GM18526 (cell line): ENCODE results near the gene PKDCC.

Experiments used
- POLR2A ChIP-seq: IDR thresholded peaks from 3 replicates; pipeline ENCODE4 v1.6.1; 2011; ENCODE audit not compliant: insufficient read length; ENCODE audit errors: extremely low read depth

The PKDCC gene

GRCh38 chr2:42085706-42086487, 38.1 kb downstream of the PKDCC start:
- no peak for TF ChIP-seq POLR2A

- no peak for TF ChIP-seq POLR2A
These were observed 38.7 kb downstream of the PKDCC start for GRCh38 chr2:42086500-42086953.

DNA sequence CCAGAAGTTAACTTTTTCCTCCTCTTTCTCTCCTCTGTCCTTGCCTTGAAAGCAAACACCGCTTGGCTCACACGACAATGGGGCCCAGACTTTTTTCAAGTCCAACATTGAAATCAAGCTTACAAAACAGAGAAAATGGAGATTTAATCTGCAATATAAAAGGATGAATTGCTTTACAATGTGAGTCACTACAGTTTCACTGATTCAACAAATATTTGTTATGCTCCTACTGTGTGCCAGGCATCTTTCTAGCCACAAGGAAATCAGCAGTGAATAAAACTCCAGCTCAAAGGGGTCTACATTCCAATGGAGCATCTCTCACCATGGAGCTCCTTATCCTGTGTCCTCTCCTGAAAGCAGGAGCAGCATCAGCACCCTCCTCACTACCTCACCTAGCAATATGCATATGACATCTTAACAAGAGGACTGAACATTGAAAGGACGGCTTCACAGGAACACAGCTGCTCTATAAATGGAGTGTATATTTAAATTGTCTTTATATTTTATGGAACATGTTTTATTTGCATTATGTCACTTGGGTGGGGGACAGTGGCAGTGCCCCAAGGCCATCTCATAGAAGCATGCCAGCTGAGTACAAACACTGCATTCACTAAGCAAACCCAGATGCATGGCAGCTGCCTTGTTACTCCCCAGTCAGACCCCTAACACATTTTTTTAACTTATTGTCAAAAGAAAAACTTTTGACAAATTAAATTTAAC, 39.5 kb downstream of the PKDCC start:
- no peak for TF ChIP-seq POLR2A

- TF ChIP-seq POLR2A: no peak
These were observed 40.0 kb downstream of the PKDCC start for GRCh38 chr2:42087857-42088195.

DNA sequence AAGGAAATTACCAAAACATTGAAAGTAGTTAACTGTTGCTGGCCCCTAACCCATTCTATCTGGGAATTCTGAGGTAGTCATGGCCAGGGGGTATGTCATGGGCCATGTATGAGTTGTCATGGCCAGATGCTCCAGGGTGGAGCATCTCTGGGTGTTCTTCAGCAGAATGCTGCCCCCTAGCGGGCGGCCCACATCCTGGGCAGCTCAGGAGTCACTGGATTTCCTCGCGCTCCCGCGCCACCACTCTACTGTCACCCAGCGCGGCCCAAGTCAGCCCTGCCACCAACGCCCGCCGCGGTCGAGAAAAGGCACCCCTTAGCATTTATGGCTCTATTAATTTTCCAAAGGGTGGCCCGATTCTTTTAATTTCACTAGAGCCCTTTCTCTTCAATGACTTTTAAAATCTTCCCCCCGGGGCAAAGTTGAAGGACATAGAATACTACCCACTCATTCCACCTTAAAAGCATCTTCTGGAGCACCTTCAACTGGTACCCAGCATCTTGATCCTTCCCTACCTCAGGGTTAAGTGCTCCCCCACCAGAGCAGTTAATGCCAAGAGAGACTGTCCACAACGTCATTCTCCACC, 41.6 kb downstream of the PKDCC start:
- TF ChIP-seq POLR2A: no peak

GRCh38 chr2:42090216-42090615, 42.4 kb downstream of the PKDCC start:
- TF ChIP-seq POLR2A: no peak

- no peak for TF ChIP-seq POLR2A
These were observed 43.9 kb downstream of the PKDCC start for GRCh38 chr2:42091671-42092070.

DNA sequence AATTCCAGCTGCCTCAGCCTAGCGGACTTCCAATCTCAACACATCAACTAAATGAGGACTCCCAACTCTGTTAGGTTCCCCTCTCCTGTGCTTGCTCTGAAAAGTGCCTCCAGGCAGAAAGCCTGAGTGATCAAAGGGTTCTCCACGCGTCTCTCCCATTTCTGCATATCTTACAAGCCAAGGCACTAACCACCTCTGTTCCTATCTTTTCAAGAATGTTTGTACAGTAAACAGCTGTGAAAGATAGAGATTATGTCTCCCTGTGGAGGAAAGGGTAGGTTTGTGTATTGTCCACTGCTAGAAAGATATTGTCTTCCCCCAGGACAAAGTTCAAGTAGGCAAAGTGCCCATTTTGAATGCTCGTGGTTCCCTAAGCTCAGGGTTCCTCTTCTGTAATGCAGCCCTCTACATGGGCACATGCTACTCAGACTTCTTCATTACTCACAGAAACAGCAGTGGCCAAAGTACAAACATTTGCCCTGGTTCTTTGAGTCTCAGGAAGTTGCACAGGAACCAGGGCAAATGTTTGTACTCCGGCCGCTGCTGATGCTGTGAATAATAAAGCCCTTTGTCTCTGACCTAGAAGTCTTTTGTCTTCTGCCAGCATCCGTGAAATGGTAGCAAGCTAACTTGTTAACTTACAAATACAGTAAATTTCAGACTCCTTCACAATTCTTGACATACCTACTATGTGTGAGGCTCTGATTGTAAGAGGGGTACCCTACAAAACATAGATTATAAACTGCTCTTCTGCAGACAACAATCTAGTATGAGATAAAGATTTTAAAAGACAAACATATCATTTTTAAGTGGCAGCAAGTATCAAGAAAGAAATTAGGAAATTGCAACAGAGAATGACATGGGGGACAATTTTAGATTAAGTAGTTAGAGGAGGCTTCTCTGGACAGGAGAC, 44.5 kb downstream of the PKDCC start:
- no peak for TF ChIP-seq POLR2A

DNA sequence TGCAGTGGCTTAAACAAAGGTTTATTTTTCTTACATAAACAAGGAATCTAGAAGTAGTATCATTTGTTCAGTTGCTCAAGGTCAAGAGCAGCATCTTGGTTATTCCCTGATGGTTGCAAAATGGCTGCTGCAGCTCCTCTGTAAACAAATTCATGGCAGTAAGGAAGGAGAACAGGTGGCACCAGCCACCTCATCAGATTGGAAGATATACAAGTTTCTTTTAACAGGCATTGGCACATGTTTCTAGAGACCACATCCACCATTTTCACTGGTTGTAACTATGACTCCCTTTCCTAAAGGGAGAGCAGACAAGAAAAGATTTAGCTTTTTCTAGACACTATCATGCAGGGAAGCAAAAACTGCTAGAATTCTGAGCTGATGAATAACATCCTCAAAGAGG, 46.3 kb downstream of the PKDCC start:
- TF ChIP-seq POLR2A: no peak

GRCh38 chr2:42095923-42096408, 48.1 kb downstream of the PKDCC start:
- no peak for TF ChIP-seq POLR2A

GRCh38 chr2:42096869-42097591, 49.2 kb downstream of the PKDCC start:
- TF ChIP-seq POLR2A: no peak

DNA sequence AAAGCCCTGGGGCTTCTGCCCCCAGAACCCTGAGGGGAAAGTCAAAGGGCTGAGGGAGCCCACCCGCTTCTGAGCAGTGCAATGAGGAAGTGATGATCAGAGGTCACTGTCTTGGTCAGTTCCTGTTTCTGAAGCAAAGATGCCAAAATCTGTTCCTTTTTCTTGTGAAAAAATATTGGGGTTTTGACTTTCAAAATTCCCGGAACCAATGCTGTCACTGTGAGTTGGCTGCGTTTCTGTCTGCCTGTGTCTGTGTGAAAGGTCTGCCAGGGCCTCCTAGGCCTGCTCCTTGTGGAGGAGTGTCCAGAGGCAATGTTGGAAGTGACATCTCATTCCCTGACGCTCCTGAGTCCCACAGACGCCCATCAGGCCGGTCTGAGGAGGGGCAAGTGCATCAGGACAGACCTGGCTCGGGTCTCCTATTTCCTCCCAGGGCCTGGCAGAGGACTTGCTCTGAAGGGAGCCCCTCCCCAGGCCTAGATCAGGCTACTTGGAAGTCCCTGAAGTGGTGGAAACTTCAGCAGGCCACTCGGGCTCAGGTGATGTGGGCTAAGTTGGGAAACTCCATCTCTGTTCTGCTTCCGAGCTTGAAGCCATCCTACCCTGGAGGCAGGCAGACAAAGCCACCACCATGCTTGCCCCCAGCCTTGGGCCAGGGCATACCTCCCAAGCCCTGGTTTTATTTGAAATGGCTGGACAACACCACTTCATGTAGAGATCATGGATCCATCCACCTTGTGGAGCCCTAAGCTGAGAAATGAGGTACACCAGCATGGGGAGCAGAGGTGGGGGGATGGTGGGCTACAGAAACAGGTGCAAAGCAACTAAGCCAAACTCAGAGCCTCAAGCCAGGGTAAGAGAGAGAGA, 51.0 kb downstream of the PKDCC start:
- TF ChIP-seq POLR2A: no peak

- TF ChIP-seq POLR2A: no peak
These were observed 51.8 kb downstream of the PKDCC start for GRCh38 chr2:42099438-42100173.

GRCh38 chr2:42100683-42101205, 52.9 kb downstream of the PKDCC start:
- no peak for TF ChIP-seq POLR2A
